ENCODE results near the gene GAB2.

GRCh38 chr11:78402847-78403246, 14.8 kb downstream of the GAB2 start:
- TF ChIP-seq, protein P1, sequence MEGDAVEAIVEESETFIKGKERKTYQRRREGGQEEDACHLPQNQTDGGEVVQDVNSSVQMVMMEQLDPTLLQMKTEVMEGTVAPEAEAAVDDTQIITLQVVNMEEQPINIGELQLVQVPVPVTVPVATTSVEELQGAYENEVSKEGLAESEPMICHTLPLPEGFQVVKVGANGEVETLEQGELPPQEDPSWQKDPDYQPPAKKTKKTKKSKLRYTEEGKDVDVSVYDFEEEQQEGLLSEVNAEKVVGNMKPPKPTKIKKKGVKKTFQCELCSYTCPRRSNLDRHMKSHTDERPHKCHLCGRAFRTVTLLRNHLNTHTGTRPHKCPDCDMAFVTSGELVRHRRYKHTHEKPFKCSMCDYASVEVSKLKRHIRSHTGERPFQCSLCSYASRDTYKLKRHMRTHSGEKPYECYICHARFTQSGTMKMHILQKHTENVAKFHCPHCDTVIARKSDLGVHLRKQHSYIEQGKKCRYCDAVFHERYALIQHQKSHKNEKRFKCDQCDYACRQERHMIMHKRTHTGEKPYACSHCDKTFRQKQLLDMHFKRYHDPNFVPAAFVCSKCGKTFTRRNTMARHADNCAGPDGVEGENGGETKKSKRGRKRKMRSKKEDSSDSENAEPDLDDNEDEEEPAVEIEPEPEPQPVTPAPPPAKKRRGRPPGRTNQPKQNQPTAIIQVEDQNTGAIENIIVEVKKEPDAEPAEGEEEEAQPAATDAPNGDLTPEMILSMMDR (IDR thresholded peaks at IDR 0.05), result no peak
- no peak for TF ChIP-seq POLR2A (IDR thresholded peaks at IDR 0.05)

Measured in thyroid gland (tissue), 4 donors.